A673 (cell line): Measurements from ENCODE around the gene SMIM12. TPM values are rescaled to one million over a fixed set of nuclear protein-coding genes. Genes with fewer than 3 reads are reported as not detected.

Experiments
- BruUV-seq: library from RNA; stranded (reverse); fragments of 400-500 nt; replicated peaks from 2 replicates; lab custom pipeline; 2021; lab: Mats Ljungman, UMichigan
- CTCF ChIA-PET: fragments of 300-600 bp; sonication (Branson Sonifier 250); formaldehyde crosslinking; loops from one replicate; lab custom pipeline; 2022; ENCODE audit warnings: antibody characterized with exemption; lab: Charles Lee
- POLR2A ChIA-PET: fragments of 300-600 bp; sonication (Branson Sonifier 250); formaldehyde crosslinking; loops from one replicate; lab custom pipeline; 2022; ENCODE audit warnings: antibody characterized with exemption; ENCODE audit not compliant: low non-redundant PET; lab: Charles Lee
- DNase-seq: peaks from one replicate; pipeline ENCODE4 v3.0.0-alpha.2; 2015; ENCODE audit warnings: low spot score
- H3K27ac ChIP-seq: fragments of 200-600 bp; sonication (generic); 2 replicates; pipeline ENCODE4 v1.5.1; 2016; ENCODE audit warnings: mixed run types, low read depth, mild to moderate bottlenecking, mixed read lengths, antibody characterized with exemption, low read length; ENCODE audit not compliant: poor library complexity, severe bottlenecking
- H3K27me3 ChIP-seq: fragments of 200-600 bp; sonication (generic); replicated peaks from 2 replicates; pipeline ENCODE4 v1.6.1; 2017; ENCODE audit warnings: mixed run types, low read depth, mild to moderate bottlenecking, mixed read lengths, antibody characterized with exemption, low read length; ENCODE audit not compliant: insufficient read depth, poor library complexity
- H3K36me3 ChIP-seq: fragments of 200-600 bp; sonication (generic); 2 replicates; pipeline ENCODE4 v1.6.1; 2016; ENCODE audit warnings: mixed run types, mild to moderate bottlenecking, mixed read lengths, antibody characterized with exemption, low read length; ENCODE audit not compliant: insufficient read depth, poor library complexity, severe bottlenecking
- H3K4me1 ChIP-seq: fragments of 200-600 bp; sonication (generic); 2 replicates; pipeline ENCODE4 v1.6.1; 2017; ENCODE audit warnings: mixed run types, mild to moderate bottlenecking, mixed read lengths, antibody characterized with exemption, low read length; ENCODE audit not compliant: insufficient read depth, poor library complexity, severe bottlenecking
- H3K4me3 ChIP-seq: fragments of 200-600 bp; sonication (generic); 2 replicates; pipeline ENCODE4 v1.5.1; 2016; ENCODE audit warnings: low read depth, mixed run types, mild to moderate bottlenecking, mixed read lengths, low read length; ENCODE audit not compliant: poor library complexity, severe bottlenecking
- H3K9me3 ChIP-seq: fragments of 200-600 bp; sonication (generic); 2 replicates; pipeline ENCODE4 v1.6.1; 2016; ENCODE audit warnings: mixed run types, low read depth, mild to moderate bottlenecking, mixed read lengths, antibody characterized with exemption, low read length; ENCODE audit not compliant: poor library complexity, severe bottlenecking
- EZH2 ChIP-seq: fragments of 200-600 bp; sonication (generic); IDR thresholded peaks from 2 replicates; pipeline ENCODE4 v1.6.1; 2017; ENCODE audit warnings: borderline replicate concordance, low read depth, mild to moderate bottlenecking, mixed read lengths, antibody characterized with exemption, low read length; ENCODE audit not compliant: poor library complexity, severe bottlenecking
- intact Hi-C: fragments of 100-400 bp; cut with micrococcal nuclease; formaldehyde crosslinking; loops from one replicate; pipeline ENCODE4 v1.10.0; 2022; ENCODE audit not compliant: unreplicated experiment
- total RNA-seq: library from RNA; stranded (reverse); gene quantifications from 2 replicates; pipeline ENCODE4 v1.2.3, GENCODE V29; 2021
- TF ChIP-seq, protein P1 (sequence below): fragments of 300-800, 200-600 bp; sonication (generic); conservative IDR thresholded peaks from 2 replicates; pipeline ENCODE4 v1.5.1; 2017; ENCODE audit warnings: low read depth, mild to moderate bottlenecking, antibody characterized with exemption, low read length, moderate library complexity, mixed read lengths

The SMIM12 gene
- total RNA-seq, 1 experiment from 2014 or later, result 37.5 TPM

GRCh38 chr1:34898330-34898761, 38.8 kb upstream of the SMIM12 start:
- no peak for TF ChIP-seq EZH2
- TF ChIP-seq, protein P1, sequence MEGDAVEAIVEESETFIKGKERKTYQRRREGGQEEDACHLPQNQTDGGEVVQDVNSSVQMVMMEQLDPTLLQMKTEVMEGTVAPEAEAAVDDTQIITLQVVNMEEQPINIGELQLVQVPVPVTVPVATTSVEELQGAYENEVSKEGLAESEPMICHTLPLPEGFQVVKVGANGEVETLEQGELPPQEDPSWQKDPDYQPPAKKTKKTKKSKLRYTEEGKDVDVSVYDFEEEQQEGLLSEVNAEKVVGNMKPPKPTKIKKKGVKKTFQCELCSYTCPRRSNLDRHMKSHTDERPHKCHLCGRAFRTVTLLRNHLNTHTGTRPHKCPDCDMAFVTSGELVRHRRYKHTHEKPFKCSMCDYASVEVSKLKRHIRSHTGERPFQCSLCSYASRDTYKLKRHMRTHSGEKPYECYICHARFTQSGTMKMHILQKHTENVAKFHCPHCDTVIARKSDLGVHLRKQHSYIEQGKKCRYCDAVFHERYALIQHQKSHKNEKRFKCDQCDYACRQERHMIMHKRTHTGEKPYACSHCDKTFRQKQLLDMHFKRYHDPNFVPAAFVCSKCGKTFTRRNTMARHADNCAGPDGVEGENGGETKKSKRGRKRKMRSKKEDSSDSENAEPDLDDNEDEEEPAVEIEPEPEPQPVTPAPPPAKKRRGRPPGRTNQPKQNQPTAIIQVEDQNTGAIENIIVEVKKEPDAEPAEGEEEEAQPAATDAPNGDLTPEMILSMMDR, result no peak
- H3K36me3 ChIP-seq, result no peaks in the 10 kb centered on the region
- H3K4me1 ChIP-seq, result no peaks in the 10 kb centered on the region
- no peaks in the 10 kb centered on the region for H3K9me3 ChIP-seq
- POLR2A ChIA-PET, result no interaction called here
- intact Hi-C loops, result no loop called here
- no TSS peak for BruUV-seq
- DNase-seq, result no peak
- H3K4me3 ChIP-seq, result no peak overlapping the region
- no peak overlapping the region for H3K27ac ChIP-seq
- CTCF ChIA-PET, result no interaction called here
- H3K27me3 ChIP-seq, result peaks cover 37% of the 10 kb centered on the region

- no peak overlapping the region for H3K4me3 ChIP-seq
- POLR2A ChIA-PET, result no interaction called here
- TF ChIP-seq, protein P1, result 0 out of 2 replicates have a peak, but pooled peaks have one; percentile 18
- TF ChIP-seq EZH2, result no peak
These were observed 37.1 kb upstream of the SMIM12 start for GRCh38 chr1:34896612-34897011.

GRCh38 chr1:34889705-34890104, 30.2 kb upstream of the SMIM12 start:
- no TSS peak for BruUV-seq
- H3K27me3 ChIP-seq, result peaks cover 38% of the 10 kb centered on the region
- no peak overlapping the region for H3K27ac ChIP-seq
- no peak overlapping the region for H3K4me3 ChIP-seq
- peaks cover 8% of the 10 kb centered on the region for H3K9me3 ChIP-seq
- ChIA-PET POLR2A (no interaction called here), CTCF (interaction anchor here (0.5 kb wide), 2 partner anchors 420 to 948 kb away, joined by 4 read pairs; no protein-coding TSS in a partner anchor)
- no peak for TF ChIP-seq EZH2
- TF ChIP-seq, protein P1, result no peak
- DNase-seq, result no peak
- intact Hi-C loops, result no loop called here
- H3K36me3 ChIP-seq, result no peaks in the 10 kb centered on the region
- H3K4me1 ChIP-seq, result peaks cover 7% of the 10 kb centered on the region

More at GRCh38 chr1:34896612-34897011, 37.1 kb upstream of the SMIM12 start:
- Histone ChIP-seq H3K27me3 (peaks cover 23% of the 10 kb centered on the region), H3K36me3 (no peaks in the 10 kb centered on the region), H3K27ac (no peak overlapping the region), H3K4me1 (no peaks in the 10 kb centered on the region), H3K9me3 (peaks cover 8% of the 10 kb centered on the region)
- no peak for DNase-seq
- BruUV-seq, result no TSS peak
- CTCF ChIA-PET, result no interaction called here
- intact Hi-C loops, result no loop called here
